ENCODE results near the gene ATP10A. TPM values are rescaled to one million over a fixed set of nuclear protein-coding genes. Genes with fewer than 3 reads are reported as not detected.

The ATP10A gene
- total and polyA plus RNA-seq, 2 of the 8 experiments (the other 6 are each of a cell fraction or from before 2014, with no cell fraction given), result 2.0 to 2.8 TPM

DNA sequence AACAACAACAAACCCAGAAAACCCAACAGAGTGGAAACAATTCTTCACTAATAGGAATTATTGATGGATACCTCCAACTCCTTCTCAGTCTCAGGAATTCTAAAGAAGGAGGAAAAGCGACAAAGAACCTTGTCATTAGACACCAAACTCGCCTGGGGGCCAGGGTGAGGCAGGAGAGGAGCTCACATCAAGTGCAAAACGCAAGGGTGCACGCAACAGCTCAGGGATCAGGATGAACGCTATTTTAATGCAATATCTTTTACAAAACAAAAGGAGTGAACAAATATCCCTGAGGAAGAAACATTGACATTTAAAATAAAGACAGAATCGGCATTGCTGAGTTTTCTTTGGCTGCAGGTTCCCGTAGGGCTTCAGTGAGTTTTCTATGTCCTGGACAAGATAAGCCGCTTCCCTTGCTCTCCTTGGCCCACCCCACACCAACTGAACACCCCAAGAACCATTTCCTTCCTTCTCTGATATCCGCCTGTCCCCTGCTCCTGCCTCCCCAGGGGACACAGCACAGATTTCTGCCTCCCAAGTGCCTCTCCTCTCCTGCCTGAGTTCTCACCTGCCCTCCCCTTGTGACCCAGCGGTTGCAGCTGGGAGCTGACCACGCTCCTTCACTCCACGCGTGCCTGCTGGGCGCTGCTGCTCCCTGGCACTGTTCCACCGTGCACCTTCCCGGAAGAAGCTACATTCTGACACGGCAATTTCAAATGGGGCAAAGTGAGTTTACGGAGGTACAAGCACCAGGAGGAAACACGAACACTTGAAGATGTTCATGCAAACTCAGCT is 63.0 kb downstream of the ATP10A start (continued):
- TF ChIP-seq ZNF274 (IDR thresholded peaks at IDR 0.05; ENCODE audit: borderline replicate concordance, extremely low read depth, low read length) (no peak), SAP30 (IDR thresholded peaks at IDR 0.05; ENCODE audit: insufficient read depth, insufficient replicate concordance, low read length) (no peak), RXRA (IDR thresholded peaks at IDR 0.05; ENCODE audit: insufficient read depth, low read depth, low read length) (no peak), TBP (IDR thresholded peaks at IDR 0.05; ENCODE audit: low read depth, low read length) (no peak), TCF12 (IDR thresholded peaks at IDR 0.05; ENCODE audit: low read depth, low read length) (no peak)
- TF ChIP-seq, protein P1, sequence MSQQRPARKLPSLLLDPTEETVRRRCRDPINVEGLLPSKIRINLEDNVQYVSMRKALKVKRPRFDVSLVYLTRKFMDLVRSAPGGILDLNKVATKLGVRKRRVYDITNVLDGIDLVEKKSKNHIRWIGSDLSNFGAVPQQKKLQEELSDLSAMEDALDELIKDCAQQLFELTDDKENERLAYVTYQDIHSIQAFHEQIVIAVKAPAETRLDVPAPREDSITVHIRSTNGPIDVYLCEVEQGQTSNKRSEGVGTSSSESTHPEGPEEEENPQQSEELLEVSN (IDR thresholded peaks at IDR 0.05), result no peak

All from H1 (cell line).